Peyer's patch (tissue), 4 donors: Measurements from ENCODE around the gene SLAIN2.

Experiments
- POLR2A ChIP-seq, 2 donors: fragments of 450-650 bp; IDR thresholded peaks; one replicate each; pipeline ENCODE4 v1.5.1; 2017; ENCODE audit warnings: antibody characterized with exemption in 2 of 2, mild to moderate bottlenecking in 2 of 2, moderate library complexity in 2 of 2
- TF ChIP-seq, protein P1 (sequence below), 6 experiments: fragments of 450-650 bp in 4 of 6; fragments of 200-600 bp in 2 of 6; sonication (generic) in 1 of 6; IDR thresholded peaks; one replicate each; pipeline ENCODE4 v1.5.1; 2017 to 2019; ENCODE audit warnings: antibody characterized with exemption in 6 of 6, mild to moderate bottlenecking in 3 of 6, moderate library complexity in 1 of 6

- TF ChIP-seq, protein P1, sequence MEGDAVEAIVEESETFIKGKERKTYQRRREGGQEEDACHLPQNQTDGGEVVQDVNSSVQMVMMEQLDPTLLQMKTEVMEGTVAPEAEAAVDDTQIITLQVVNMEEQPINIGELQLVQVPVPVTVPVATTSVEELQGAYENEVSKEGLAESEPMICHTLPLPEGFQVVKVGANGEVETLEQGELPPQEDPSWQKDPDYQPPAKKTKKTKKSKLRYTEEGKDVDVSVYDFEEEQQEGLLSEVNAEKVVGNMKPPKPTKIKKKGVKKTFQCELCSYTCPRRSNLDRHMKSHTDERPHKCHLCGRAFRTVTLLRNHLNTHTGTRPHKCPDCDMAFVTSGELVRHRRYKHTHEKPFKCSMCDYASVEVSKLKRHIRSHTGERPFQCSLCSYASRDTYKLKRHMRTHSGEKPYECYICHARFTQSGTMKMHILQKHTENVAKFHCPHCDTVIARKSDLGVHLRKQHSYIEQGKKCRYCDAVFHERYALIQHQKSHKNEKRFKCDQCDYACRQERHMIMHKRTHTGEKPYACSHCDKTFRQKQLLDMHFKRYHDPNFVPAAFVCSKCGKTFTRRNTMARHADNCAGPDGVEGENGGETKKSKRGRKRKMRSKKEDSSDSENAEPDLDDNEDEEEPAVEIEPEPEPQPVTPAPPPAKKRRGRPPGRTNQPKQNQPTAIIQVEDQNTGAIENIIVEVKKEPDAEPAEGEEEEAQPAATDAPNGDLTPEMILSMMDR (IDR thresholded peaks at IDR 0.05) = no peak
- TF ChIP-seq POLR2A (IDR thresholded peaks at IDR 0.05) = no peak
Measured at GRCh38 chr4:48296365-48296764, 45.0 kb upstream of the SLAIN2 start.
